Heart right ventricle (tissue), 16 donors: ENCODE results near the gene ANKRD60. TPM values are rescaled to one million over a fixed set of nuclear protein-coding genes. Genes with fewer than 3 reads are reported as not detected.

ENCODE experiments used
- ATAC-seq, 8 donors: fragments of 200-7000 bp; cut with Tn5 transposase; one replicate each; pipeline ENCODE4 v1.9.1; 2020; ENCODE audit warnings: mild to moderate bottlenecking in 8 of 8, moderate library complexity in 8 of 8, moderate number of reproducible peaks in 1 of 8
- DNase-seq, 2 donors: peaks; one replicate each; pipeline ENCODE4 v3.0.0-alpha.2; 2020
- H3K27ac ChIP-seq, 10 donors: fragments of 200-600 bp; sonication (generic) in 2 of 10; one replicate each; pipeline versions ENCODE4 v1.5.0 to v1.8.0; 2020 to 2022; ENCODE audit warnings: mild to moderate bottlenecking in 3 of 10
- H3K27me3 ChIP-seq, 7 donors: fragments of 200-600 bp; one replicate each; pipeline ENCODE4 v1.8.0; 2021 to 2022; ENCODE audit warnings: mild to moderate bottlenecking in 2 of 7
- H3K36me3 ChIP-seq, 9 donors: fragments of 200-600 bp; sonication (generic) in 1 of 9; one replicate each; pipeline versions ENCODE4 v1.5.0 to v1.8.0; 2020 to 2022; ENCODE audit warnings: mild to moderate bottlenecking in 2 of 9
- H3K4me1 ChIP-seq, 9 donors: fragments of 200-600 bp; sonication (generic) in 1 of 9; one replicate each; pipeline versions ENCODE4 v1.5.0 to v1.8.0; 2020 to 2022; ENCODE audit warnings: mild to moderate bottlenecking in 4 of 9
- H3K4me3 ChIP-seq, 10 donors: fragments of 200-600 bp; sonication (generic) in 2 of 10; one replicate each; pipeline versions ENCODE4 v1.5.0 to v1.8.0; 2020 to 2022; ENCODE audit warnings: mild to moderate bottlenecking in 7 of 10, moderate library complexity in 2 of 10
- H3K9me3 ChIP-seq, 11 donors: fragments of 200-600 bp in 10 of 11; sonication (generic) in 2 of 11; one replicate each; pipeline versions ENCODE4 v1.5.0 to v1.8.0; 2013 to 2022; ENCODE audit warnings: mild to moderate bottlenecking in 2 of 11, control low read depth in 1 of 11, moderate library complexity in 1 of 11
- WGBS, 2 donors: extraction: QIAGEN DNeasy Blood & Tissue Kit; methylation state at CpG; one replicate each; pipeline ENCODE4 v1.1.7; 2013; ENCODE audit warnings: inconsistent platforms in 1 of 2; 5-methylcytosine and 5-hydroxymethylcytosine counted together
- intact Hi-C, 10 donors: fragments of 100-400 bp; cut with DNase I; formaldehyde crosslinking; loops; one replicate each; pipeline versions ENCODE4 v1.11.1 to v1.14.2; 2022
- long read RNA-seq, 3 donors: library from polyadenylated mRNA; unstranded; transcript quantifications; one replicate each; pipeline ENCODE4 v2.0.0, GENCODE V29; 2020 to 2021
- polyA plus RNA-seq, 2 donors: library from polyadenylated mRNA; stranded (reverse); fragments of 200-250 nt; gene quantifications; one replicate each; pipeline ENCODE4 v1.2.3, GENCODE V29; 2013
- total RNA-seq, 10 donors: library from RNA; stranded (reverse); fragmentation: NEBNext Ultra II Directional in 3 of 10; extraction: Animal tissue kit (Norgen Biotek cat#: 25700) in 3 of 10; gene quantifications; one replicate each; pipeline versions ENCODE4 v1.2.1 to v1.2.4, GENCODE V29; 2021 to 2023
- TF ChIP-seq, protein P1 (sequence below), 9 donors: fragments of 200-600 bp; sonication (generic) in 2 of 9; IDR thresholded peaks; one replicate each; pipeline versions ENCODE4 v1.5.0 to v1.8.0; 2021 to 2022; ENCODE audit warnings: antibody characterized with exemption in 9 of 9, mild to moderate bottlenecking in 5 of 9, moderate library complexity in 1 of 9
- donor health status: Arrhythmogenic right ventricular cardiomyopathy.
- donor health status: ischemic (EF 13 %, LVEDD 7.1; RV severe dilation, severe dysfunction).
- donor health status: healthy with polysubstance abuse.
- donor health status: DM: no; HTN: yes; CAD: no.
- donor health status: DM: no; HTN: no; CAD: no.
- donor health status: ischemic (EF 25% LVEDD 6.9; RV normal size, moderate dysfunction).
- donor health status: ischemic (EF 25% LVEDD 5.7; RV mildly dilated, moderate dysfunction).
- donor health status: healthy.
- donor health status: DM: yes; HTN: yes; CAD: no.
- donor health status: Ischemic cardiomyopathy.
- donor health status: ischemic (EF 35%, LVEDD 5.7; RV mildly dilated, moderate dysfunction).
- donor health status: nonischemic (EF 11% LVEDD 7.7; RV severe dilation, severe dysfunction).
- donor health status: DM: yes; HTN: yes; CAD: no.
- donor health status: PGD.
- donor health status: ischemic (EF 29% LVEDD 5.4; RV normal size, mild dysfunction).
- donor health status: nonischemic (EF 23%, LVEDD 6.1; RV moderate dilation, normal function).

The ANKRD60 gene, protein sequence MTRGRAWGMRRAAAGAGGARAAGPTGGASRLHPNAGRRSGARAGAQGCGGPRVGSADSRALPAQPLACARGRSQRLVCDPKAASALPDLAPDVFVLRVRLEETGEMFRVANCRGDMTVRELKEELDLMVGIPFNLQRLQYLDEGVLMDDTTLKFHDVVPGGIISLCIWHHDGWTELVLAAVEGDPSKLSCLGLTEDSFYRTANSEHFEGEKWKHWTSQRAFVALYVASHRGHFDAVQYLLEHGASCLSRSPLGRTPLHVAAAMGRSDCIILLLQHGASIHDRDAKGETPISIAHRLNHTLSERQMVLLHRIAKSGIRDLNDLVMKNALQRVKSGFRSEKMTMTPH
- total RNA-seq: not detected
- polyA plus RNA-seq: not detected
- long read RNA-seq, donor 1: 0 reads
- long read RNA-seq, donor 2: 0 reads
- long read RNA-seq, donor 3: 0 reads

GRCh38 chr20:58228484-58229197, at the start of gene ANKRD60:
ANKRD60 (minus strand) TSS chr20:58228653; CDS start chr20:58228653, 0 bp downstream.
- Histone ChIP-seq H3K4me3 (peak within 1 kb of the TSS in 4 of 10 donors; percentile 9 to 26 (median 24)), H3K9me3 (no peaks in the 10 kb centered on the region), H3K4me1 (peaks cover 0 to 9% (median 4%) of the 10 kb centered on the region in 9 donors), H3K27me3 (peaks cover 10 to 66% (median 47%) of the 10 kb centered on the region in 7 donors), H3K36me3 (peaks cover 0 to 19% (median 0%) of the 10 kb centered on the region in 9 donors), H3K27ac (no peak within 1 kb of the TSS)
- DNase-seq (peak in 1 of 2 donors; percentile 20), ATAC-seq (peak in 6 of 8 donors; percentile 23 to 76 (median 54))
- intact Hi-C loops: no loop called here
- TF ChIP-seq, protein P1, sequence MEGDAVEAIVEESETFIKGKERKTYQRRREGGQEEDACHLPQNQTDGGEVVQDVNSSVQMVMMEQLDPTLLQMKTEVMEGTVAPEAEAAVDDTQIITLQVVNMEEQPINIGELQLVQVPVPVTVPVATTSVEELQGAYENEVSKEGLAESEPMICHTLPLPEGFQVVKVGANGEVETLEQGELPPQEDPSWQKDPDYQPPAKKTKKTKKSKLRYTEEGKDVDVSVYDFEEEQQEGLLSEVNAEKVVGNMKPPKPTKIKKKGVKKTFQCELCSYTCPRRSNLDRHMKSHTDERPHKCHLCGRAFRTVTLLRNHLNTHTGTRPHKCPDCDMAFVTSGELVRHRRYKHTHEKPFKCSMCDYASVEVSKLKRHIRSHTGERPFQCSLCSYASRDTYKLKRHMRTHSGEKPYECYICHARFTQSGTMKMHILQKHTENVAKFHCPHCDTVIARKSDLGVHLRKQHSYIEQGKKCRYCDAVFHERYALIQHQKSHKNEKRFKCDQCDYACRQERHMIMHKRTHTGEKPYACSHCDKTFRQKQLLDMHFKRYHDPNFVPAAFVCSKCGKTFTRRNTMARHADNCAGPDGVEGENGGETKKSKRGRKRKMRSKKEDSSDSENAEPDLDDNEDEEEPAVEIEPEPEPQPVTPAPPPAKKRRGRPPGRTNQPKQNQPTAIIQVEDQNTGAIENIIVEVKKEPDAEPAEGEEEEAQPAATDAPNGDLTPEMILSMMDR (IDR thresholded peaks at IDR 0.05): no peak
- WGBS, 2 donors: 6 to 9% methylated on average over 59 to 73 of the region's 74 CpGs

- Histone ChIP-seq H3K9me3 (peaks cover 0 to 11% (median 0%) of the 10 kb centered on the region in 11 donors), H3K4me3 (no peak overlapping the region), H3K4me1 (no peaks in the 10 kb centered on the region), H3K36me3 (peaks cover 0 to 7% (median 0%) of the 10 kb centered on the region in 9 donors), H3K27ac (no peak overlapping the region), H3K27me3 (no peaks in the 10 kb centered on the region)
- no peak for ATAC-seq
- TF ChIP-seq, protein P1 (IDR thresholded peaks at IDR 0.05): no peak
- WGBS, 2 donors: 69 to 80% methylated on average over 4 of the region's 4 CpGs
- intact Hi-C loops: loop anchor here in 1 of 10 donors (10.0 kb wide), 1 partner anchor 57 kb away; no protein-coding TSS in a partner anchor
- DNase-seq: no peak
These were observed 49.4 kb upstream of the ANKRD60 start for GRCh38 chr20:58277578-58278472.

DNA sequence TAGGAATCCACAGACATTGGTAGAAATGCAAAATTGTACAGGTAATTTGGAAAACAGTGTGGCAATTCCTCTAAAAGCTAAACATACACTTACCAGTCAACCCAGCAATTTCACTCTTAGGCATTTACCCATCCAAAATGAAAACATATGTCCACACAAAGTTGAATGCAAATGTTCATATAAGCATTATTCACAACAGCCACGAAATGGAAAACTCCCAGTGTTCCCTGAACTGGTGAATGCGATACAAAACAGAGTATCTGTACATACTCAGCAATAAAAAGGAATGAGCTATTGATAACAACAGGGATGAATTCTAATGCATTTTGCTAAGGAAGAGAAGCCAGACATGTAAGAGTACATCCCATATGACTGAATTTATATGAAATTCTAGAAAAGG, 48.7 kb upstream of the ANKRD60 start:
- ATAC-seq (no peak), DNase-seq (no peak)
- 91 to 95% methylated on average over 2 of the region's 2 CpGs for WGBS, 2 donors
- TF ChIP-seq, protein P1 (IDR thresholded peaks at IDR 0.05): no peak
- intact Hi-C loops: loop anchor here in 1 of 10 donors (10.0 kb wide), 1 partner anchor 58 kb away; no protein-coding TSS in a partner anchor
- Histone ChIP-seq H3K27ac (no peak overlapping the region), H3K27me3 (no peaks in the 10 kb centered on the region), H3K36me3 (peaks cover 0 to 12% (median 0%) of the 10 kb centered on the region in 9 donors), H3K4me1 (no peaks in the 10 kb centered on the region), H3K4me3 (no peak overlapping the region), H3K9me3 (peaks cover 0 to 11% (median 0%) of the 10 kb centered on the region in 11 donors)
